PC-3 (cell line): ENCODE data around the gene SETBP1. TPM values are rescaled to one million over a fixed set of nuclear protein-coding genes. Genes with fewer than 3 reads are reported as not detected.

ENCODE experiments used
- ATAC-seq: fragments of 200-7000 bp; cut with Tn5 transposase; 2 replicates; pipeline ENCODE4 v1.9.1; 2020; ENCODE audit warnings: mild to moderate bottlenecking, moderate library complexity
- BruUV-seq: library from RNA; stranded (reverse); fragments of 400-500 nt; replicated peaks from 2 replicates; lab custom pipeline; 2021; lab: Mats Ljungman, UMichigan
- CTCF ChIA-PET: fragments of 300-600 bp; sonication (Branson Sonifier 250); formaldehyde crosslinking; loops from one replicate; lab custom pipeline; 2022; ENCODE audit warnings: antibody characterized with exemption; lab: Charles Lee
- POLR2A ChIA-PET: fragments of 300-600 bp; sonication (Branson Sonifier 250); formaldehyde crosslinking; loops from one replicate; lab custom pipeline; 2022; ENCODE audit warnings: antibody characterized with exemption; ENCODE audit not compliant: unreplicated experiment; lab: Charles Lee
- DNase-seq: peaks from one replicate; pipeline ENCODE4 v3.0.0-alpha.2; 2015
- H2AFZ ChIP-seq: fragments of 300-600 bp; sonication (generic); 2 replicates; pipeline ENCODE4 v1.6.0; 2016; ENCODE audit warnings: antibody characterized with exemption, low read length
- H3F3A ChIP-seq: fragments of 300-600 bp; sonication (generic); one replicate; pipeline ENCODE4 v1.6.0; 2017; ENCODE audit warnings: antibody characterized with exemption, low read length, control low read depth, mild to moderate bottlenecking; ENCODE audit not compliant: unreplicated experiment
- H3K27ac ChIP-seq: fragments of 300-600 bp; sonication (generic); 2 replicates; pipeline ENCODE4 v1.5.1; 2016; ENCODE audit warnings: mild to moderate bottlenecking, low read length
- H3K27me3 ChIP-seq: fragments of 300-600 bp; sonication (generic); 2 replicates; pipeline ENCODE4 v1.6.1; 2016; ENCODE audit warnings: low read length, mixed read lengths
- H3K36me3 ChIP-seq: fragments of 300-600 bp; sonication (generic); 2 replicates; pipeline ENCODE4 v1.6.1; 2016; ENCODE audit warnings: low read depth, mixed run types, low read length, mixed read lengths
- H3K4me1 ChIP-seq: fragments of 300-600 bp; sonication (generic); 2 replicates; pipeline ENCODE4 v1.5.1; 2016; ENCODE audit warnings: low read length; ENCODE audit not compliant: insufficient read depth
- H3K4me2 ChIP-seq: fragments of 300-600 bp; sonication (generic); 2 replicates; pipeline ENCODE4 v1.6.0; 2016; ENCODE audit warnings: low read length
- H3K4me3 ChIP-seq: fragments of 300-600 bp; sonication (generic); 2 replicates; pipeline ENCODE4 v1.5.1; 2016; ENCODE audit warnings: mild to moderate bottlenecking, low read length, mixed read lengths
- H3K79me2 ChIP-seq: fragments of 300-600 bp; sonication (generic); 2 replicates; pipeline ENCODE4 v1.6.1; 2017; ENCODE audit warnings: low read length, mixed read lengths
- H3K9ac ChIP-seq: fragments of 300-600 bp; sonication (generic); 2 replicates; pipeline ENCODE4 v1.6.0; 2016; ENCODE audit warnings: mild to moderate bottlenecking, low read length
- H3K9me2 ChIP-seq: fragments of 300-600 bp; sonication (generic); replicated peaks from 2 replicates; pipeline ENCODE4 v1.6.1; 2016; ENCODE audit warnings: mixed run types, low read length, mixed read lengths
- H3K9me3 ChIP-seq: fragments of 300-600 bp; sonication (generic); 2 replicates; pipeline ENCODE4 v1.6.1; 2016; ENCODE audit warnings: low read length, mixed read lengths
- H4K20me1 ChIP-seq: fragments of 300-600 bp; sonication (generic); 2 replicates; pipeline ENCODE4 v1.6.1; 2016; ENCODE audit warnings: low read length, mixed read lengths
- EZH2 ChIP-seq: fragments of 300-600 bp; sonication (generic); IDR thresholded peaks from one replicate; pipeline ENCODE4 v1.6.1; 2017; ENCODE audit warnings: antibody characterized with exemption, mild to moderate bottlenecking, low read length; ENCODE audit not compliant: unreplicated experiment
- EZH2phosphoT487 ChIP-seq: fragments of 300-600 bp; sonication (generic); IDR thresholded peaks from 2 replicates; pipeline ENCODE4 v1.6.1; 2018; ENCODE audit warnings: mild to moderate bottlenecking, antibody characterized with exemption, low read length, borderline replicate concordance
- intact Hi-C: fragments of 100-400 bp; cut with micrococcal nuclease; formaldehyde crosslinking; loops from 2 replicates; pipeline ENCODE4 v1.9.0; 2023
- total RNA-seq: library from RNA; depleted of rRNA; stranded (reverse); fragments of >200 nt; gene quantifications from 2 replicates; pipeline ENCODE4 v1.2.3, GENCODE V29; 2014
- TF ChIP-seq, protein P1 (sequence below): fragments of 300-600 bp; sonication (generic); conservative IDR thresholded peaks from 2 replicates; pipeline ENCODE4 v1.5.1; 2017; ENCODE audit warnings: antibody characterized with exemption, low read depth, mild to moderate bottlenecking, low read length

The SETBP1 gene
- total RNA-seq, 1 experiment from 2014 or later, result 2.3 TPM

DNA sequence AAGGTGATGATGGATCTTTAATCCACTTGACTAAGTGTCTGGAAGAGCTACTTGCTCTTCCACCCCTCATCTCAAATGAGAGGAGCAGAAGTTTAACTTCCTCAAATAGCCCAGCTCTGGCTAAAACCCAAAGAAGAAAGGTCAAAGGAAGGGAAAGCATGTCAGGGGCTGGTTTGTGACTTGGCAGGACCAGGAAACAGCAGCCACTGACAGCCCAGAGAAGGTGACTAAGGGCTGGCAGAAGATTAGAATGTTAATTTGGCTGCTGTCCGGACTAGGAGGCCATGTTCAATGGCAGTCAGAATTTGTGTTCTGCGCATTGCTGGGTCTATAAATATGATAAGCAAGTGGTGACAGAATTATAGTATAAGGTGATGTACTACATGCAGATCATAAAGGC, 386.2 kb downstream of the SETBP1 start:
- Histone ChIP-seq H3K4me2 (no peak overlapping the region), H3K36me3 (no peaks in the 10 kb centered on the region), H3K4me3 (no peak overlapping the region), H3K79me2 (no peaks in the 10 kb centered on the region), H3K9me2 (no peaks in the 10 kb centered on the region), H3K9me3 (no peaks in the 10 kb centered on the region), H2AFZ (no peak overlapping the region), H3K27ac (no peak overlapping the region), H4K20me1 (no peaks in the 10 kb centered on the region), H3K27me3 (no peaks in the 10 kb centered on the region), H3K9ac (no peak overlapping the region), H3K4me1 (no peaks in the 10 kb centered on the region), H3F3A (no peaks in the 10 kb centered on the region)
- no TSS peak for BruUV-seq
- intact Hi-C loops, result no loop called here
- TF ChIP-seq, protein P1, sequence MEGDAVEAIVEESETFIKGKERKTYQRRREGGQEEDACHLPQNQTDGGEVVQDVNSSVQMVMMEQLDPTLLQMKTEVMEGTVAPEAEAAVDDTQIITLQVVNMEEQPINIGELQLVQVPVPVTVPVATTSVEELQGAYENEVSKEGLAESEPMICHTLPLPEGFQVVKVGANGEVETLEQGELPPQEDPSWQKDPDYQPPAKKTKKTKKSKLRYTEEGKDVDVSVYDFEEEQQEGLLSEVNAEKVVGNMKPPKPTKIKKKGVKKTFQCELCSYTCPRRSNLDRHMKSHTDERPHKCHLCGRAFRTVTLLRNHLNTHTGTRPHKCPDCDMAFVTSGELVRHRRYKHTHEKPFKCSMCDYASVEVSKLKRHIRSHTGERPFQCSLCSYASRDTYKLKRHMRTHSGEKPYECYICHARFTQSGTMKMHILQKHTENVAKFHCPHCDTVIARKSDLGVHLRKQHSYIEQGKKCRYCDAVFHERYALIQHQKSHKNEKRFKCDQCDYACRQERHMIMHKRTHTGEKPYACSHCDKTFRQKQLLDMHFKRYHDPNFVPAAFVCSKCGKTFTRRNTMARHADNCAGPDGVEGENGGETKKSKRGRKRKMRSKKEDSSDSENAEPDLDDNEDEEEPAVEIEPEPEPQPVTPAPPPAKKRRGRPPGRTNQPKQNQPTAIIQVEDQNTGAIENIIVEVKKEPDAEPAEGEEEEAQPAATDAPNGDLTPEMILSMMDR, result no peak
- no peak for TF ChIP-seq EZH2phosphoT487
- TF ChIP-seq EZH2, result no peak
- ChIA-PET POLR2A (no interaction called here), CTCF (no interaction called here)
- DNase-seq (no peak), ATAC-seq (no peak)

DNA sequence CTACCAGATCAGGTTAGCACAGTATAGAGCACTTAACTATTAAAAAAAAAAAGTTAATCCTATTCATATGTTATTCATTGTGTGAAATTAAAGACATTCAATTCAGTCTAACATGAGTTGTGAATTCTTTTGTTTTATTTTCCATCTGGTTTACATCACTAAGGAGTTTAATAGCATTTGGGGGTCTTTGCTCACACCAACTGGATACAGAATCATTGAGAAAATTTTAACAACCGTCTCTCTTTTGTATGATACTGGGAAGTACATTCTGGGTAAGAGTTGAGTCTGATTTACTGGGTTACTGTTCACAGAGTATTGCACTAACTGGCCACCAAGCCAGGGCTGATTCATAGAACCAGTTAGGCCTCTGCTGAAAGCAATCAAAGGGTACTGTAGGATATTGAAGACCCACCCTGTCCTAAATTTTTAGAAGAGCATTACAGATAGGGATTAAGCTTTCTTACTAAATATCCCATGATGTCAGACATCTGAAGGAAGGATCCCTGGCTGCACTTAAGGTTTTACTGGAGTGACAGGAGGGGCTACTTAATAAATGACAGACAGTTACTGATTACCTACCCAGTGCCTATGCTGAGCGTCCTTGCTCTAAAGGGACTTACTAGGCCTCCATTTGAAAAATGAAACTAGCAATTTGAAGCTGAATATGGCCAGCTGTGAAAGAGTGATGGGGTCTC, 387.9 kb downstream of the SETBP1 start:
- Histone ChIP-seq H3K27me3 (no peaks in the 10 kb centered on the region), H3K79me2 (no peaks in the 10 kb centered on the region), H3F3A (no peaks in the 10 kb centered on the region), H3K27ac (no peak overlapping the region), H3K4me1 (no peaks in the 10 kb centered on the region), H2AFZ (no peak overlapping the region), H3K36me3 (no peaks in the 10 kb centered on the region), H3K4me2 (no peak overlapping the region), H3K9me2 (no peaks in the 10 kb centered on the region), H3K9me3 (no peaks in the 10 kb centered on the region), H4K20me1 (no peaks in the 10 kb centered on the region), H3K9ac (no peak overlapping the region), H3K4me3 (no peak overlapping the region)
- no peak for DNase-seq
- BruUV-seq, result no TSS peak
- ATAC-seq, result no peak
- TF ChIP-seq EZH2 (no peak), EZH2phosphoT487 (no peak)
- TF ChIP-seq, protein P1, result no peak
- ChIA-PET CTCF (no interaction called here), POLR2A (no interaction called here)
- intact Hi-C loops, result no loop called here

GRCh38 chr18:45069546-45069945, 388.9 kb downstream of the SETBP1 start:
- no peaks in the 10 kb centered on the region for H4K20me1 ChIP-seq
- H3K9me3 ChIP-seq, result no peaks in the 10 kb centered on the region
- no peak overlapping the region for H3K4me3 ChIP-seq
- ChIA-PET POLR2A (no interaction called here), CTCF (no interaction called here)
- H3K4me2 ChIP-seq, result no peak overlapping the region
- no peak for ATAC-seq
- intact Hi-C loops, result no loop called here
- no peaks in the 10 kb centered on the region for H3K36me3 ChIP-seq
- DNase-seq, result no peak
- no peaks in the 10 kb centered on the region for H3K9me2 ChIP-seq
- no peaks in the 10 kb centered on the region for H3K27me3 ChIP-seq
- TF ChIP-seq, protein P1, result no peak
- TF ChIP-seq EZH2phosphoT487 (no peak), EZH2 (no peak)
- H3K4me1 ChIP-seq, result no peaks in the 10 kb centered on the region
- no peak overlapping the region for H2AFZ ChIP-seq
- BruUV-seq, result no TSS peak
- H3K9ac ChIP-seq, result no peak overlapping the region
- no peak overlapping the region for H3K27ac ChIP-seq
- H3F3A ChIP-seq, result no peaks in the 10 kb centered on the region
- no peaks in the 10 kb centered on the region for H3K79me2 ChIP-seq
